ENCODE results near the gene EXTL1.

EXTL1 gene

DNA sequence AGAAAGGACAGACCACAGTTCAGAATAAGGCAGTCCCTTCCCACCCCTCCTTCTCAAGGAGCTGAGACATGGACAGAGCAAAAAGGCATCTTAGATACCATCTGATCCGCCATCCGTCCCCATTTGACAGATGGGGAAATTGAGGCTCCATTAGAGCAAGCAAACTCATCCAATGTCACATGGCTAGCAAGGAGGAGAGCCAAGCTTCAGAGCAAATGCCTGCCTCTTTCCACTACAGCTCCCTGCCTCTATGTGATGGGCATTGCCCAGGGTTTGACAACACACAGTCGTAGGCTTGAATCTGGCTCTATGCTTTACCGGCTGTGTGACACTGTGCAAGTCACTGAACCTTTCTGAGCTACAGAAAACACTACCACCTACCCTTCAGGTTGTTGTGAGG is 20.4 kb downstream of the EXTL1 start:
- DNase-seq (ENCODE audit: low spot score) = no peak

GRCh38 chr1:26043765-26044164 is 22.2 kb downstream of the EXTL1 start:
- DNase-seq (ENCODE audit: low spot score) = no peak

- no peak for DNase-seq (ENCODE audit: low spot score)
Observed at GRCh38 chr1:26044414-26044813, 22.8 kb downstream of the EXTL1 start.

- DNase-seq (ENCODE audit: low spot score) = no peak
Observed at GRCh38 chr1:26044971-26045721, 23.6 kb downstream of the EXTL1 start.

GRCh38 chr1:26045722-26046245 is 24.2 kb downstream of the EXTL1 start, which contains the start of gene SLC30A2:
Gene SLC30A2 (minus strand): TSS chr1:26046118. CDS start chr1:26045896, 222 bp downstream.
- no peak for DNase-seq (ENCODE audit: low spot score)

DNA sequence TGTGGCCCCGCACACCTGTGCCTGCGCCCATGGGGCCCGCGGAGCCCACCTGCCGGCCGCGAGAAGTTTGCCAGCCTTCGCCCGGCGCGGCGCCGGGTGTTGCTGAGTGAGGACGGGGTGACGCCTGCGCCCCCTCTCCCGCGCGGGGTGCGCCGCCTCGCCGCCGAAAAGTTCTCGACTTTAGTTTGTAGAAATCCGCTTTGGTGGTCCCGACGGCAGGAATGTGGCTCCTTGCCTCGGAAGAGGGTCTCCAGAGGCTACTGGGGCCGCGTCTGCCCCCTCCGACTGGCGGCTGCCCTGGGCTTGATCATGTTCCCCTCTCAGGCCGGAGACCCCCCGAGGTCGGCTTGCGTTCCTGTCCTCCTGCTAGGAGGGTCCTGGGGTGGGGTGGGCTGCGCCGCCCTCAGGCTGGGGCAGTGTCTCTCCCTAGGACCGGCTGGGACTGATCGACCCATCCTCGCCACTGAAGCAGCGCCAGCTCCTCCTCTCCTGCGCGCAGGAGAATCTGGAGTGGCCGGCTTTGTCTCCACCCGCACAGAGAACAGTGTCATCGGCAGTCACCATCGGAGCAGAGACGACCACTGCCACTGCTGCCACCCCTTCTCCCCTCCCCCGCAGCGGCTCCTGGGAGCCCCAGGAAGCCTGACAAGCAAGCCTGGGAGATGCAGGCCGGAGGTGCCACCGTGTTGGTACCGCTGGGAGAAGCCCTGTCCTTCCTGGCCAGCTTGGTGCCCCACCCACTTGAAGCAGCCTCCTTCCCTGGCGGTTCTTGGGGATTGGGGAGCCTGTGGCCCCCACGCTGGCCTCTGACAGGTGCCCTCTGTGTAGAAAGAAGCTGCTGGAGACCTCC is 24.9 kb downstream of the EXTL1 start:
- DNase-seq (ENCODE audit: low spot score) = no peak

DNA sequence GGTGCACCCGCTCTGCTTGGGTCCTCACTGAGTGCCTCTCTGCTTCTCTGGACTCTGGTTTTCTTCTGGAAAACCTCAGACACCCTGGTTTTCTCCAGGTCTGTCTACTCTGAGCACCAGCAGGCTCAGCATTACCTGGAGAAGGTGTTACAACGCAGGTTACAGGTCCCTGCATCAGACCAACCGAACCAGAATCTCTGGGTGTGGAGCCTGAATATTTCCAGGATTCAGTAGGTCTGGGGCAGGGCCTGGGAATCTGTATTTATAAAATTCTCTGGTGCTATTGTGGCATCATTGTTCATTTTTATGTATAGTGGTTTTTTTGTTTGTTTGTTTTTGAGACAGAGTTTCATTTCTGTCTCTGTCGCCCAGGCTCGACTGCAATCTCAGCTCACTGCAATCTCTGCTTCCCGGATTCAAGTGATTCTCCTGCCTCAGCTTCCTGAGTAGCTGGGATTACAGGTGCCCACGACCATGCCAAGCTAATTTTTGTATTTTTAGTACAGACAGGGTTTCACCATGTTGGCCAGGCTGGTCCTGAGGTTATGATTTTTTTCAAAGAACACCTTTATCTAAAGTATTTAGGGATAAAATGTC is 25.8 kb downstream of the EXTL1 start:
- no peak for DNase-seq (ENCODE audit: low spot score)

GRCh38 chr1:26049531-26050247 is 28.1 kb downstream of the EXTL1 start:
- DNase-seq (ENCODE audit: low spot score) = no peak

DNA sequence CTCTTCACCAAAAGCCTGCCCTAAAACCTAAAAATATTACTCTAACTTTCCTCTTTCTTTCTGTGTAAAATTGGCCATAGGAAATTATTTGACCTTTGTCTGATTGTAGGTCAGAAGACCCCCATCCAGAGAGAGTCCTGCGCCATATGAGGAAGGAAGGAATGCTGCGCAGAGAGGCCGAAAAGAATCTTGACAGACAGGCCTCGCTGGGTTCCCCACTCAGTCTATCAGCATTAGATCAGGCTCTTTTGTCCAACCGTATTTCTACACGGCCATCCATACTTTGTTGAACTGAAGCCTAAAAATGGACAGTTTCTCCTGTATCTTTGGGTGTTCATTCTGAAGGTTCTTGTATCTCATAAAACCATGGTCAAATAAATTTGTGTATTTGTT is 28.7 kb downstream of the EXTL1 start:
- no peak for DNase-seq (ENCODE audit: low spot score)

DNA sequence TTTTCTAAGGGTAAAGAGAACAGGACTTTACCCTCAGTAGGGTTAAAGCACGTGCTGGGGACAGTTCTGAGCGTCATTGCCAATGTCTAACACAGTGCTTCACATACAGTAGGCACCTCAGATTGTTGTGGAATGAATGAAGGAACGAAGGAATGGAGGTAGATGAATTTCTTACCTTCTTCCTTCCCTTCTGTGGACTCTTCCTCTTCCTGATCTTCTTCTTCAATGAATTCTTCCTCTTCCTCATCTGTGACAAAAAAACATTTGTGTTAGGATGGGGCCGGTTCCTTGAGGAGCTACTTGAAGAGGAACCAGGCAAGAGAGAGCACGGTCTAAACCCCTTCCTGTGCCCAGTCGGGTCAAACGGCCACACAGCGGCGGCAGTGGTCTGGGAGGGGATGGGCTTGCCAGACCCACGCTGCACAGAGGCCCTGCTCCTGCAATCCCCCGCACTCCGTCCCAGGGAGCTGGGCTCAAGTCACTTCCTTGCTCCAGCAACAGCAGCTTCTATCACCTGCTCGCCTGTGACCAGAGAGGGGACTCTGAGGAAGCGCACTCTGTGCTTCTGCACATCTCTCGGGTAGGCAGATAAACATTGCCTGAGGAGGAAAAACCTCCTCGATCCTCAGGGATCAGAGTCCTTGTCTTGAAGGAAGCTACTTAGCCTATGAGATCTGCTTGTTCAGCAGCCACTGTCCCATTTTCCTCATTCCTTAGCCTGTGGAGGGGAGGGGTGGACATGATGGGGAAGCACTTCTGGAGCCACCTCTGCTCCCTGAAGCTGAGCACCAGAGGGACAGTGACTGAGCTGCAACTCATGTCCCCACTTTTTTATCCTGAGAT is 32.4 kb downstream of the EXTL1 start:
- DNase-seq (ENCODE audit: low spot score) = no peak

GRCh38 chr1:26055041-26055440 is 33.5 kb downstream of the EXTL1 start:
- no peak for DNase-seq (ENCODE audit: low spot score)

GRCh38 chr1:26057189-26057588 is 35.6 kb downstream of the EXTL1 start:
- no peak for DNase-seq (ENCODE audit: low spot score)

GRCh38 chr1:26058052-26058595 is 36.5 kb downstream of the EXTL1 start:
- DNase-seq (ENCODE audit: low spot score) = no peak

DNA sequence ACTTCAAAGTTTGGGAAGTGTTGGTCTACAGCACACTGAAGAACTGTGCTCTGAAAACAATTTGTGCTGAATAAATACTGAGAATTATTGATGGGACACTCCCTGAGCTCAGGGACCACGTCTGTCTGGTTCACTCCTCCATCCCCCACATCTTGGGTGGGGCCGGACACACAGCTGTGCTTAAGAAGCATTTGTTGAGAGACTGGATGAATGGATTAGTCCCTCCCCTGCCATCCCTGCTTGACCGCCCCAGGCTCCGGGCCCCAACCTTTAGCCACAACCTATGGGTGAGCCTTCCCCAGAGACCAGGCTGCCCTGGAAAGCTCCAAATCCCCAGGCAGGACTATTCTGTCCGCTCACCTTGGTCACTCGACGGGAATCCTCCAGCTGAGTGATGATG is 38.3 kb downstream of the EXTL1 start:
- no peak for DNase-seq (ENCODE audit: low spot score)

DNA sequence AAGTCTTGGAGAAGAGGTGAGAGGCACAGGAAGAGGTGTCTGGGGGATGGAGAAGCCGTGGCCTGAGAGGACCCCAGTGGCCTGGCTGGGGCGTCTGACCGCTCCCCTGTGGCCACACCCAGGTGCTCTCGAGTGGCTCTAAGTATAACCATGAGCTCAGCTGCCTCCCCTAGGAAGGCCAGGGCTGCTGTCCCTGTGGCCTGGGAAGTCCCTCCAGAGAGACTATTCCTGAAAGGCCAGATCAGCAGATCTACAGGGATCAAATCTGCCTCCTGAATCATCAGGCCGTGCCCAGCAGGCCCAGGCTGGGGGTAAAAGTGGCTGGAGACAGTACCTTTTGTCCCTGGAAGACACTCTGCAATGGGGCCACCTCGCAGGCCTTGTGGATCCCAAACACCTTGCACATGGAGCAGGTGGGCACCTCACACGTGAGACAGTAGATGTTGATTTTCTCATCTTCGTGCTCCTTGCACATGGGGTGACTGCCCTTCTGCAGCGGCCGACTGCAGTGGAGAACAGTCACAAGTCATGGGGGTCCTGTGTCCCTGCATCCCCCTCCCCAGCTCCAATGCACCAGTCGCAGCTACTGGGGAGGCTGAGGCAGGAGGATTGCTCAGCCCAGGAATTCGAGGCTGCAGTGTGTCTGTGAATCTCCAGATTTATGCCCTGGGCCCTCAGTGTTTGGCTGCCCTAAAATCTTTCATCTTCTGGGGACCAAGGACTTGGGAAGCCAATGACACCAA is 39.4 kb downstream of the EXTL1 start:
- no peak for DNase-seq (ENCODE audit: low spot score)

- no peak for DNase-seq (ENCODE audit: low spot score)
Observed at GRCh38 chr1:26064553-26064952, 43.0 kb downstream of the EXTL1 start.

DNA sequence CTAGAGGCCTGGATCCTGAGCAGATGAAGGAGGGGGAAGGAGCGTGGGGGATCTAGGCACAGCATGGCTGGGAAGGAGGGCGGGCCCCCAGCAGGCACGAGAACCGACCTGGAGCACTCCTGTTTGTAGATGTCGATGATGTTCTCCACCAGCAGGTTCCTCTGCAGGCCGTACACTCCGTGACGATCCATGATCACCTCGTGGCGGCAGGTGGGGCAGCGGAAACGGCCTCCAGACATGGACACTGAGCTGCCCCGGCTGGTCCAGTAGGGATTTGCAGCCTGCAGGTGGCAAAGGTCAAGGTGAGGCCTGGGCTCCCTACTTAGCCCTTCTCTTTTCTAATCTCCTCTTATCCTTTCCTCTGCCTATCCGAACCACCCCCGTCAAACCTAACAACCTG is 44.6 kb downstream of the EXTL1 start:
- DNase-seq (ENCODE audit: low spot score) = no peak

- DNase-seq (ENCODE audit: low spot score) = no peak
Observed at GRCh38 chr1:26066857-26067256, 45.3 kb downstream of the EXTL1 start.

- DNase-seq (ENCODE audit: low spot score) = no peak
Observed at GRCh38 chr1:26067432-26067911, 45.9 kb downstream of the EXTL1 start, which contains the start of gene TRIM63. Gene TRIM63 (minus strand): TSS chr1:26067630. CDS start chr1:26067494, 136 bp downstream.

DNA sequence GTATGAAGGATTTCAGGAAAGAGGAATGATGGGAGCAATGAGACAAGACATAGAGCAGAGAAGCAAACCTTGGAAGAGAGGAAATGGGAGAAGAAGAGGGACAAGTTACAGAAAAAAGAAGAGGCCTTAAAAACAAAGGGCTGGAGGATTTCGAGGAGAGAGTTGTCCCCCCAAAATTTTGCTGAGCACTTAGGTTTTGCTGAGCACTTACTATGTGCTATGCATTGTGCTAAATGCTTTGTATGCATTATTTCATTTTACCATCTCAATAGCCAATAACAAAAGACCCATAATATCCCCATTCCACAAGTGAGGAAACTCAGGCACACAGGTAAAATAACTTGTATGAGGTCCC is 48.3 kb downstream of the EXTL1 start:
- DNase-seq (ENCODE audit: low spot score) = no peak

Data from activated CD4-positive, alpha-beta T cell treated with anti-CD3 and anti-CD28 coated beads, Interleukin-2, Interleukin-4, amounts not matched to agents 100 ng/mL and 50 ng/mL, durations not matched to agents 16 hours and 8 hours (primary cell).